Endodermal cell (in vitro differentiated cells): ENCODE measurements around the gene EYA2. TPM values are rescaled to one million over a fixed set of nuclear protein-coding genes. Genes with fewer than 3 reads are reported as not detected.

Experiments used
- DNase-seq: peaks from one replicate; pipeline ENCODE4 v3.0.0-alpha.2; 2017
- H3K27ac ChIP-seq: 2 replicates; pipeline ENCODE4 v1.5.1; 2013; ENCODE audit warnings: mild to moderate bottlenecking, low read depth, low read length, moderate library complexity
- H3K27me3 ChIP-seq: 2 replicates; pipeline ENCODE4 v1.6.1; 2013; ENCODE audit warnings: mild to moderate bottlenecking, low read length, moderate library complexity; ENCODE audit not compliant: insufficient read depth, control insufficient read depth, poor library complexity, severe bottlenecking
- H3K36me3 ChIP-seq: 2 replicates; pipeline ENCODE4 v1.7.0; 2013; ENCODE audit warnings: mild to moderate bottlenecking, low read length, moderate library complexity; ENCODE audit not compliant: control insufficient read depth, insufficient read depth
- H3K4me1 ChIP-seq: one replicate; pipeline ENCODE4 v1.7.0; 2013; ENCODE audit warnings: low read length; ENCODE audit not compliant: control insufficient read depth, insufficient read depth
- H3K4me3 ChIP-seq: 2 replicates; pipeline ENCODE4 v1.5.1; 2013; ENCODE audit warnings: mild to moderate bottlenecking, low read length, moderate library complexity
- H3K9ac ChIP-seq: 2 replicates; pipeline ENCODE4 v1.6.1; 2013; ENCODE audit warnings: mild to moderate bottlenecking, low read length, moderate library complexity; ENCODE audit not compliant: poor library complexity, severe bottlenecking; ENCODE audit errors: extremely low read depth
- H3K9me3 ChIP-seq: 2 replicates; pipeline ENCODE4 v1.6.1; 2013; ENCODE audit warnings: mild to moderate bottlenecking, low read length, moderate library complexity; ENCODE audit not compliant: control insufficient read depth
- H3K27ac Mint-ChIP-seq: 2 replicates; pipeline ENCODE4 v1.8.0; 2020; ENCODE audit warnings: mixed read lengths
- H3K27me3 Mint-ChIP-seq: 2 replicates; pipeline ENCODE4 v1.8.0; 2021; ENCODE audit warnings: mild to moderate bottlenecking, mixed read lengths; ENCODE audit not compliant: insufficient read depth
- H3K36me3 Mint-ChIP-seq: 2 replicates; pipeline ENCODE4 v1.8.0; 2020; ENCODE audit warnings: low read depth, mixed read lengths
- H3K4me1 Mint-ChIP-seq: 2 replicates; pipeline ENCODE4 v1.8.0; 2020; ENCODE audit warnings: mixed read lengths
- H3K4me3 Mint-ChIP-seq: 2 replicates; pipeline ENCODE4 v1.8.0; 2020; ENCODE audit warnings: mild to moderate bottlenecking, moderate library complexity, mixed read lengths
- H3K9me3 Mint-ChIP-seq: 2 replicates; pipeline ENCODE4 v1.8.0; 2020; ENCODE audit warnings: mild to moderate bottlenecking, mixed read lengths
- WGBS, 2 experiments: methylation state at CpG; one replicate each; pipeline versions ENCODE4 v1.1.5 to v1.1.7; 2013; ENCODE audit warnings: missing lambda C conversion rate in 2 of 2, mixed read lengths in 1 of 2; ENCODE audit not compliant: insufficient coverage in 1 of 2, insufficient read length in 1 of 2; 5-methylcytosine and 5-hydroxymethylcytosine counted together
- total RNA-seq, 2 donors: library from RNA; stranded (reverse); fragmentation: NEBNext Ultra II Directional in 1 of 2; extraction: Animal tissue kit (Norgen Biotek cat#: 25700) in 1 of 2; gene quantifications; 2 replicates in 1 of 2; 3 replicates in 1 of 2; pipeline ENCODE4 v1.2.1, GENCODE V29; 2021
- TF ChIP-seq, protein P1 (sequence below): fragments of 200-600 bp; sonication (generic); conservative IDR thresholded peaks from 2 replicates; pipeline ENCODE4 v1.5.0; 2021; ENCODE audit warnings: antibody characterized with exemption, mild to moderate bottlenecking

EYA2 gene
- total RNA-seq, 2 donors from 2014 or later, result 9.1 to 18.0 TPM

DNA sequence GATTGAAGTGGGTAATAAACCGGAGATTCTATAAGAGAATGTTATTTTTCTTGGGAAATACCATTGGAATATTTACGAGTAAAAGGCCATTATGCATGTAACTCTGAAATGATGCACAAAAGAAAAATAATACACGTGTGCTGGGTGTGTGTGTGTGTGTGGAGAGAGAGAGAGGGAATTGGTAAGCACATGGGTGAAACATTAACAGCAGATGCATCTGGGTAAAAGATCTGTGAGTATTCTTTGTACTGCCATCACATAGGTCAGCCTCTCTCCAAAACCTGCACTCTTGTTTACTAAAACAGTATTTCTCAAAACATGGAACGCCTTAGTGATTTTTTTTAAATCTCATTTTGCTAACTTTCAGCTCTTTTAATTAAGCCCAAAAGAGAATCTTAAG is 28.9 kb downstream of the EYA2 start:
- TF ChIP-seq, protein P1, sequence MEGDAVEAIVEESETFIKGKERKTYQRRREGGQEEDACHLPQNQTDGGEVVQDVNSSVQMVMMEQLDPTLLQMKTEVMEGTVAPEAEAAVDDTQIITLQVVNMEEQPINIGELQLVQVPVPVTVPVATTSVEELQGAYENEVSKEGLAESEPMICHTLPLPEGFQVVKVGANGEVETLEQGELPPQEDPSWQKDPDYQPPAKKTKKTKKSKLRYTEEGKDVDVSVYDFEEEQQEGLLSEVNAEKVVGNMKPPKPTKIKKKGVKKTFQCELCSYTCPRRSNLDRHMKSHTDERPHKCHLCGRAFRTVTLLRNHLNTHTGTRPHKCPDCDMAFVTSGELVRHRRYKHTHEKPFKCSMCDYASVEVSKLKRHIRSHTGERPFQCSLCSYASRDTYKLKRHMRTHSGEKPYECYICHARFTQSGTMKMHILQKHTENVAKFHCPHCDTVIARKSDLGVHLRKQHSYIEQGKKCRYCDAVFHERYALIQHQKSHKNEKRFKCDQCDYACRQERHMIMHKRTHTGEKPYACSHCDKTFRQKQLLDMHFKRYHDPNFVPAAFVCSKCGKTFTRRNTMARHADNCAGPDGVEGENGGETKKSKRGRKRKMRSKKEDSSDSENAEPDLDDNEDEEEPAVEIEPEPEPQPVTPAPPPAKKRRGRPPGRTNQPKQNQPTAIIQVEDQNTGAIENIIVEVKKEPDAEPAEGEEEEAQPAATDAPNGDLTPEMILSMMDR, result no peak
- no peak overlapping the region for H3K27ac ChIP-seq
- Mint-ChIP-seq H3K27me3 (no peaks in the 10 kb centered on the region), H3K9me3 (peaks cover 8% of the 10 kb centered on the region), H3K4me1 (peaks cover 27% of the 10 kb centered on the region), H3K4me3 (no peak overlapping the region), H3K27ac (no peak overlapping the region), H3K36me3 (peaks cover 9% of the 10 kb centered on the region)
- H3K27me3 ChIP-seq, result no peaks in the 10 kb centered on the region
- peaks cover 17% of the 10 kb centered on the region for H3K9me3 ChIP-seq
- no peak for DNase-seq
- no peaks in the 10 kb centered on the region for H3K4me1 ChIP-seq
- 86 to 91% methylated on average over 3 to 4 of the region's 4 CpGs for WGBS, 2 experiments
- no peak overlapping the region for H3K9ac ChIP-seq
- peaks cover 17% of the 10 kb centered on the region for H3K36me3 ChIP-seq
- H3K4me3 ChIP-seq, result no peak overlapping the region

DNA sequence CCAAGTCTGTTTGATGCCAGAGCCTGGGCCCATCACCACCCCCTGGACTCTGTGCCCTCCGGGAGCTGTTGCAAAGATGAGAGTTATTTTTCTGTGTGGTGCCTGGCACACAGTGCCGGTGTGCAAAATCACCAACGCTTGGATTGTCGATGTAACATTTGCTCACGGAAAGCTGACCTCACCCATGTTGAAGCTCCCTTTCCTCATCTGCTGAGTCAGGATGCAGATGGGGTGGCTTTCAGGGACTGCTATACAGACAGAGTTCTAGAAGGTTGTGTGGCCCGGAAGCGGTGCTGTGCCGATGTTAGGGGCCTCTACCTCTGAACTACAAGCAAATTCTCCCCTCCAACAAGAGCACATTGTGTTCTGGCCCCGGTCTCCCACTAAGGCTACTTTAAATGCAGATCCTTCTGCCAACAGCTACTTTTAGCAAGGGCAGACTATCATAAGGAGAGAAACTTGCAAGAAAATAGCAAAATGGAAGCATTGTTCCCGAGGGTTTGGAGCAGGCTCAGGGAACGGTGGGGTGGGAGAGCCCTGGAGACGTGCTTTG is 34.0 kb downstream of the EYA2 start:
- Histone ChIP-seq H3K4me3 (no peak overlapping the region), H3K9ac (no peak overlapping the region), H3K36me3 (peaks cover 11% of the 10 kb centered on the region), H3K9me3 (peaks cover 7% of the 10 kb centered on the region), H3K27me3 (no peaks in the 10 kb centered on the region), H3K4me1 (no peaks in the 10 kb centered on the region), H3K27ac (no peak overlapping the region)
- no peak overlapping the region for H3K27ac Mint-ChIP-seq
- H3K27me3 Mint-ChIP-seq, result no peaks in the 10 kb centered on the region
- H3K4me3 Mint-ChIP-seq, result no peak overlapping the region
- DNase-seq, result no peak
- TF ChIP-seq, protein P1, result no peak
- H3K4me1 Mint-ChIP-seq, result peaks cover 8% of the 10 kb centered on the region
- H3K36me3 Mint-ChIP-seq, result peaks cover 6% of the 10 kb centered on the region
- peaks cover 3% of the 10 kb centered on the region for H3K9me3 Mint-ChIP-seq
- 62 to 76% methylated on average over 6 to 12 of the region's 12 CpGs for WGBS, 2 experiments

DNA sequence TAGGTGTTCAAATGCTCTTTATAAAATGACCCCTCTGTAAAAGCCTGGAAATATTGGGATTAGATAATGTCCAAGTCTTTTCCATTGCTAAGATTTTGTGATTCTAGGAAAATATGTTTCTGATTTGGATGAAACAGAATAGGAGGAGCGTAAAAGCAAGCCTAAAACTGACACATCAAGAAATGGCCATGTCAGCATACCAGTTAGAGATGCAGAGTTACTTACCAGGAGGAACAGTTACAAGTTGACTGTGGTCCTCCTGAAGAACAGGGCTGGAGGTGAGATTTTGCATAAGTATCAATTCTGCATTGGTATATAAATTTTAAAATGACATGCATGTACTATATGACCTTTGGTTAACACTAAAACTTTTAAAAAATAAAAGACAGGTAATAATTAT is 35.3 kb downstream of the EYA2 start:
- no peak for DNase-seq
- peaks cover 3% of the 10 kb centered on the region for H3K9me3 Mint-ChIP-seq
- Histone ChIP-seq H3K27ac (no peak overlapping the region), H3K4me3 (no peak overlapping the region), H3K4me1 (no peaks in the 10 kb centered on the region), H3K9ac (no peak overlapping the region), H3K27me3 (no peaks in the 10 kb centered on the region), H3K9me3 (peaks cover 7% of the 10 kb centered on the region), H3K36me3 (peaks cover 11% of the 10 kb centered on the region)
- no peak overlapping the region for H3K27ac Mint-ChIP-seq
- peaks cover 6% of the 10 kb centered on the region for H3K36me3 Mint-ChIP-seq
- H3K4me3 Mint-ChIP-seq, result no peak overlapping the region
- TF ChIP-seq, protein P1, result no peak
- H3K27me3 Mint-ChIP-seq, result no peaks in the 10 kb centered on the region
- WGBS, 2 experiments, result 95 to 100% methylated on average over 1 of the region's 1 CpG
- H3K4me1 Mint-ChIP-seq, result peaks cover 7% of the 10 kb centered on the region
